Measurements from ENCODE around the gene RPA1. TPM values are rescaled to one million over a fixed set of nuclear protein-coding genes. Genes with fewer than 3 reads are reported as not detected.

RPA1 gene
- total and polyA plus RNA-seq, 2 of the 4 experiments (the other 2 are of a cell fraction) = 38.4 to 48.2 TPM

DNA sequence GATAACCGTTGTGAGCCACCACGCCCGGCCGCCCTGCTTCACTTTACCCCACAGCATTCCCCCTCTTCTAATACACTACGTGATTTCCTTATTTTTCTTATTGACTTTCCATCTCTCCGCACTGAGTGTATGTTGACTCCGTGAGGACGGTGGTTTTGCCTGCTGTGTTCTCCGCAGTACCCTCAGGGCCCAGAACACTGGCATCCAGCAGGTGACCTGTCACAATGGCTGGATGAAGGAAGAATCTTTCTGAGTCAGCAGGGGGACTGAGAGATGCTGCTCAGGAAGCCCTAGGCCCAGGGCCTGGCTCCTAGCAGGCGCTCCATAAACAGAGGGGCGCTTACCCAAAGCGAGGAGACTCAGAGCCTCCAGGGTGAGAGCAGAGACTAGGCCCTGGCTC, 115.8 kb downstream of the RPA1 start:
- BruUV-seq (replicated peaks) = no TSS peak
- 73% methylated on average over 2 of the region's 12 CpGs; no CpG with 5 or more reads in 1 of the 2 experiments for WGBS, 2 experiments (ENCODE audit: extremely low coverage in 2 of 2, insufficient read length in 1 of 2)

More for the DNA sequence above, 115.8 kb downstream of the RPA1 start:
- dilution Hi-C loops (cut with HindIII; ENCODE audit: low sequenced_read_pairs, unreplicated experiment) (no loop called here), in situ Hi-C loops (cut with MboI; ENCODE audit: low sequenced_read_pairs) (no loop called here), intact Hi-C loops (cut with micrococcal nuclease) (no loop called here)
- ChIA-PET CTCF (no interaction called here), POLR2A (ENCODE audit: unreplicated experiment) (no interaction called here)
- Histone ChIP-seq H2AK5ac (ENCODE audit: low read depth, low read length) (no peak overlapping the region), H2BK20ac (ENCODE audit: low read depth, low read length) (no peak overlapping the region), H3K36me3 (ENCODE audit: control insufficient read depth, insufficient read depth, low read length) (no peaks in the 10 kb centered on the region), H3K4me3 (ENCODE audit: insufficient read depth, low read depth, low read length) (no peak overlapping the region), H3K4me2 (ENCODE audit: low read depth, low read length) (no peak overlapping the region), H3K27me3 (ENCODE audit: control insufficient read depth, insufficient read depth, low read length) (peaks cover 38% of the 10 kb centered on the region), H3K9ac (ENCODE audit: low read depth, low read length) (no peak overlapping the region), H4K8ac (ENCODE audit: low read depth in 2 of 2, low read length in 2 of 2) (no peak overlapping the region), H3K9me3 (ENCODE audit: control insufficient read depth, insufficient read depth, low read length) (no peaks in the 10 kb centered on the region), H4K20me1 (ENCODE audit: insufficient read depth, low read length) (no peaks in the 10 kb centered on the region), H3K27ac (ENCODE audit: insufficient read depth, low read length) (no peak overlapping the region), H2BK15ac (ENCODE audit: low read depth, low read length) (no peak overlapping the region), H2BK5ac (ENCODE audit: low read depth, low read length, poor library complexity, severe bottlenecking) (no peak overlapping the region), H3K9me1 (ENCODE audit: insufficient read depth, low read length) (0 out of 2 replicates have a peak, but pooled peaks cover 4% of the 10 kb centered on the region), H3K14ac (replicated peaks; ENCODE audit: low read depth, low read length) (no peak overlapping the region), H3K23ac (ENCODE audit: low read depth, low read length) (no peak overlapping the region), H4K5ac (ENCODE audit: low read depth, low read length) (no peak overlapping the region), H4K91ac (ENCODE audit: insufficient read depth, low read depth, low read length) (no peak overlapping the region), H2BK120ac (ENCODE audit: low read depth, low read length) (no peak overlapping the region), H2AFZ (replicated peaks; ENCODE audit: low read length, poor library complexity) (no peak overlapping the region), H3K79me1 (ENCODE audit: low read depth in 1 of 2, low read length in 2 of 2) (no peaks in the 10 kb centered on the region), H2AK9ac (replicated peaks; ENCODE audit: low read depth, low read length, poor library complexity) (no peak overlapping the region), H3K4me1 (ENCODE audit: control insufficient read depth, insufficient read depth, low read length) (no peaks in the 10 kb centered on the region), H3K18ac (ENCODE audit: low read depth, low read length) (no peak overlapping the region), H3K4ac (ENCODE audit: low read depth, low read length) (no peak overlapping the region), H3K56ac (ENCODE audit: extremely low read depth, insufficient read depth, low read length) (no peak overlapping the region)
- DNase-seq (no peak), ATAC-seq (ENCODE audit: low read depth) (no peak)
- TF ChIP-seq FOS (IDR thresholded peaks at IDR 0.05; ENCODE audit: low read depth, low read length) = no peak

Measured in IMR-90 (cell line).